CD4-positive, alpha-beta T cell treated with Interleukin-12 subunit alpha and Interleukin-12 subunit beta, for 1 hour (primary cell): ENCODE results near the gene GOLGA6A.
"Not testable (repeated sequence)": the region's sequence is repeated elsewhere in the genome, so short reads cannot be mapped to it uniquely, and the experiment has no call there.

ENCODE experiments used
- DNase-seq: peaks from one replicate; pipeline ENCODE4 v3.0.0-alpha.2; 2020

Gene GOLGA6A, protein sequence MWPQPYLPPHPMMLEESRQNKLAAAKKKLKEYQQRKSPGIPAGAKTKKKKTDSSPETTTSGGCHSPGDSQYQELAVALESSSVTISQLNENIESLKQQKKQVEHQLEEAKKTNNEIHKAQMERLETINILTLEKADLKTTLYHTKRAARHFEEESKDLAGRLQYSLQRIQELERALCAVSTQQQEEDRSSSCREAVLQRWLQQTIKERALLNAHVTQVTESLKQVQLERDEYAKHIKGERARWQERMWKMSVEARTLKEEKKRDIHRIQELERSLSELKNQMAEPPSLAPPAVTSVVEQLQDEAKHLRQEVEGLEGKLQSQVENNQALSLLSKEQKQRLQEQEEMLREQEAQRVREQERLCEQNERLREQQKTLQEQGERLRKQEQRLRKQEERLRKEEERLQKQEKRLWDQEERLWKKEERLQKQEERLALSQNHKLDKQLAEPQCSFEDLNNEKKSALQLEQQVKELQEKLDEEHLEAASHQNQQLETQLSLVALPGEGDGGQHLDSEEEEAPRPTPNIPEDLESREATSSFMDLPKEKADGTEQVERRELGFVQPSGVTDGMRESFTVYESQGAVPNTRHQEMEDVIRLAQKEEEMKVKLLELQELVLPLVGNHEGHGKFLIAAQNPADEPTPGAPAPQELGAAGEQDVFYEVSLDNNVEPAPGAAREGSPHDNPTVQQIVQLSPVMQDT

DNA sequence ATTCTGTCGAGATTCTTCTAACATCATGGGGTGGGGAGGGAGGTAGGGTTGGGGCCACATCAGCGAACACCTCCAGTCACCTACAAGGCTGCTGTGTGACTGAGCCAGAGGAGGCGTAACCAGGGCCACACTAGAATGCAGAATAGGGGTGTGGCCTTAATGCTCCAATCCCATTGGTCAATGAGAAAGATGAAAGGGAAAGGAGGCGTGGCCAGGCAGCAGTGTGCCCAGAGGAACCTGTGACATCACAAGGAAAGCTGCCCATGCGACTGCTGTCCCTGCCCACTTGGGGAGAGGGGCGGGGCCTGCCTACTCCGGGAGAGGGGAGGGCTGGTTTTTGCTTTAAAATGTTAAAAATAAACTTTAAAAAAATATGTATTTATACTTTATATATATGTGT is at the start of gene GOLGA6A:
Gene GOLGA6A (minus strand): TSS at position 101 of the 400 bp plus-strand sequence. CDS start 41 bp downstream, at position 60.
- DNase-seq = not testable (repeated sequence)

DNA sequence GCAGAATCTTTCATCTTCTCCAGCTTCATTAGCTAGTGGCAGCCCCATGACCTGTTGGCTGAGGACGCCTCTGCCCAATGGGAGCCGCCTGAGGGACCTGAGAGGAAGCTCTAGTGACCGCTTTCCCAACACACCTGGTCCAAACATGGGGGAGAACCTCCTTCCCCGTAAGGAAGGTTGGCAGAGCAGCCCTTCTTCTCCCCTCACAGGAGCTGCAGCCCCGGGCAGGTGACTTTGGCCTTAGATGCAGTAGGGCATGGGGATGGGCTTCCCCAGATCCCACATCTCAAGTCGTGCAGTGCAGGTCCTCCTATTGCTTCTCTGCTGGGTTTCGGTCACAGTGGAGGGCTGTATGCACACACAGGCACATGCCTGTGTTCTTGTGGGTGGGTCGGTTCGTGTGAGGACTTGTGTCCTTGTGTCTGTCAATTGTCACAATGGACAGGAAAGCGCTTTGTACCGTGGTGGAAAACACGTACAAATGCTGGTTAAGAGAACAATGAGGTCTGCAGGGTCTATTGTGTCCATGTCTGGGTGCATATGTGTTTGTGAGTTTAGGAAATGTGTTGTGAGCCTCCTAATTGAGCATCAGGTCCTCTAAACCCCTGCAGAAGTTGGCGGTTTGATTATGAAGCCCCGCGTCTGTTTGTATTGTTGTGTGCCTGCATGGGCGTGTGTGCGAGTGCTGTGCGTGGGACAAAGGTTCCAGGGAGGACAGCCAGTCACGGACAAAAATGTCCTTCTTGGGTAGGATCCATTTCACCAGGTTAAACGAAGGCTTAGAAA is 49.5 kb upstream of the GOLGA6A start:
- DNase-seq = no peak

DNA sequence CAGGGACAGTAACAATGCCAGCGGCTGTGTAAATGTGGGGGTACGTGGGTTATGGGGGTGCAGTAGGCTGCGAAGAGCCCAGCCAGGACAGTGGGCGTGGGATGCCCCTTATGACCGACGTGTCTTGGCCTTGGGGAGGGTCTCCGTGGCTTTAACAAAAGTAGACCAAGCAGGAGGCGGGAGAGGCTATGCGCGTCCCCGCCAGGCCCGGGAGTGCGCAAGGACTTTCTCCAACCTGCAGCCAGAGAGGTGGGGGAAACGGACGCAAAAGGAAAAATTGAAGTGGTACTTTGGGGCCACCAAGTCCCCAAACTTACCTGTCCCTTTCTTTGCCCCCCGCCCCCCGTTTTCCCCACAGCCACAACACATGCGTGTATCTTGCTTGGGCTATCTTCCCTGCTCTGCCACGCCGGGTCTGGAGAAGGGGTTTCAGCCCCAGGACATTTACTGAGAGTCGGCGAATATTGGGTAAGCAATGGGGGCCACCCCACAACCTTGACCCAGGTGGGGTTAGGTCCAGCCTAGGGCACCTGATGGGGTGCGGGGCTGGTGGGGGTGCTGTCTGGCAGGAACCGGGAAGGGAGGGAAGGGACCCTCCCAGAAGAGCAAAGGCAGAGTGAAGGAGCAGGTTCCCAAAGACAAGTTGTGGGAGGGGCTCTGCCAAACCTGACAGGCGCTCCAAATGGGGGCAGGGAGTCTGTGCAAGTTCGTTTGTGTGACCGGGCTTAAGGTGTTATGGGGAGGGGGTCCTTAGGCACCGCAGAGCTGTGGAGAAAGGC is 48.7 kb upstream of the GOLGA6A start:
- DNase-seq = no peak

DNA sequence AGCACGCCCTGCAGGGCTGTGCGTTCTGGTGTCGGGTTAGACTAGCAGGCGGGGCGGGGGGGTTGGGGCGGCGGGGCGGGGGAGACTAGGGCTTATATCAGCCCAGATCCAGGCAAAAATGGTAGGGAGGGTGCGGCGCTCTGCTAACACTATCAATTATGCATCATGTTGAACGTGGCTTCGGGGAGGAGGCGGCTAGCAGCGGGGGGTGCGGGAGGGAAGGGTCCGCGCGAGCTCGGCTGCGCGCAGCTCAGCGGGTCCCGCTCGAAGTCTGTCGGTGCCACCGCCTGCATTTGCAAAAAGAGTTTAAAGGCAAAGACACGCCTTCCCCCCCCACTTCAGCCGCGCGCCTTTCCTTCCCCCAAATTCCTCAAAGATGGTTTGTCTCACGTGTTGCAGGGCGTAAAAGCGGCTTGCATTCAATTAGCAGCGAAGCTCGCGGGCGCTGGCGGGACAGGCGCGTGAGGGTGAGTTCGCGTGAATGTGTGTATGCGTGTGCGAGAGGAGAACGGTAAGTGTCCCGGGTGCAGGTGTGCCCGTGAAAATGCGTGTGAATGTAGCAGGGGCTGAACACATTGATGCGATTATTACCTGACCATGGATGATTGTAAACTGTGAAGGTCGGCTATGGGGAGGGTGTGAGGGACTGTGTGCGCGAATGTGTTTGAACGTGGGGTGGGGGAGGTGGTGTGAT is 48.0 kb upstream of the GOLGA6A start, which contains the start of gene ISLR2:
Gene ISLR2 (plus strand): TSS at position 432 of the 694 bp plus-strand sequence. CDS start 2,169 bp downstream, outside the sequence.
- DNase-seq = no peak

DNA sequence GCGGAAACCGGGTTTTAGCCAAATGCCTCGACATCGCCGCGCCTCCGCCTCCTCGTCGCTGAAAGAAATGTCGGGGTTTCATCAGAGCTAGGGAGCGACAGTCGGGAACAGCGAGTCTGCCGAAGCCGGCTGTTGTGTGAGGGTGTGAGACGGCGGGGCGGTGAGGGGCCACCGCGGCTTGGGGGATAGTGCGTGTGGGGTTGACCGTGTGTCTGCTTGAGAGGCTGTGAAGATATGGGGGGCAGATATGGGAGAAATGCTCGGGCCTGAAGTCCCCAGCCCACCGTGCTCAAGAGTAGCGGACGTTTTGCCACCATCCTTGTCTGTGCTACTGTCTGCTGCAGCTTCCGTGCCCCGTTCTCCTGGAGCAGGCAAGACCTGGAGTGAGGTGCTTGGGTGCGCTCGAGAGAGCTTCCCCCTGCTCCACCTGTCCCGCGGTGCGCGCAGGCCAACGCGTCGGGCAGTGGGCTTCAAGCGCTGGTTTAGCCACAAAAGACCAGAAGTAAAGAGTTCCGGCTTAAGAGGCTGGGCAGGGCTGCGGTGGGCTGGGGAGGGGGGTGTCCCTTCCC is 47.3 kb upstream of the GOLGA6A start:
- no peak for DNase-seq

DNA sequence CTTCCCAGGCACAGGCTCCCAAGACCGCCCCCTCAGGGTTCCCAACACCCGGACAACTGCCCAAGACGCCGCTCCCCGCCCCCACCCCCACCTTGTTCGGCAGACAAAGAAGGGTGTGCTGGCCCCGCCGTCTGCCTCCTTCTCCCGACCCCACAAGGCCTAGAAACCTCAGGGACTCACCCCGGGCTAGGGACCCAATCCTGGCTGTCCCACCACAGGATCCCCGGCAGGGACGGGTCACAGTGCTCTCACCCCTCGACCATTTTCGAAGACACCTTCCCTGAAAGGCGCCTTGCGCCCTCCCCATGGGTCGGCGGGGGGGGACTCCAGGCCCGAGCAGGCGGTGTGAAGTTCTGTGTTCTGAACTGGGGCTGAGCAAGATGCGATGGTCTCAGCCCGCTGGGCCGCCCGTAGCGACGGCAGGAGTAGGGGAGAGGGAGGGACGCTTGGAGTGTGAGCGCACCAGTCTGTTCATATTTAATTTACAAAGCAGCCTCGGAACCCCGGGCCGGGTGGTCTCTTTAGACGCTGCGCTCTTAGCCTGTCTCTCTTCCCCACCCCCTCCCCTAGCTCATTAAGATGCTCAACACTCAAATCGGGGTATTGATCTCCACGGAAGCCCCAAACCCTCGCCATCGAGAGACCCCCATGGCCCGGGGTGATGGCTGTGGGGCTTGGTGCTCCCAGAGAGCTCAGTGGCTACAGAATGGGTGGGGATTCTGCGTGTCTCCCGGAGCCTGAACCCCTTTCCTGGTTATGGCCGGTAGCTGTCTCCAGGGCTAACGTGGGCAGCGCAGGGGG is 46.6 kb upstream of the GOLGA6A start:
- DNase-seq = no peak

DNA sequence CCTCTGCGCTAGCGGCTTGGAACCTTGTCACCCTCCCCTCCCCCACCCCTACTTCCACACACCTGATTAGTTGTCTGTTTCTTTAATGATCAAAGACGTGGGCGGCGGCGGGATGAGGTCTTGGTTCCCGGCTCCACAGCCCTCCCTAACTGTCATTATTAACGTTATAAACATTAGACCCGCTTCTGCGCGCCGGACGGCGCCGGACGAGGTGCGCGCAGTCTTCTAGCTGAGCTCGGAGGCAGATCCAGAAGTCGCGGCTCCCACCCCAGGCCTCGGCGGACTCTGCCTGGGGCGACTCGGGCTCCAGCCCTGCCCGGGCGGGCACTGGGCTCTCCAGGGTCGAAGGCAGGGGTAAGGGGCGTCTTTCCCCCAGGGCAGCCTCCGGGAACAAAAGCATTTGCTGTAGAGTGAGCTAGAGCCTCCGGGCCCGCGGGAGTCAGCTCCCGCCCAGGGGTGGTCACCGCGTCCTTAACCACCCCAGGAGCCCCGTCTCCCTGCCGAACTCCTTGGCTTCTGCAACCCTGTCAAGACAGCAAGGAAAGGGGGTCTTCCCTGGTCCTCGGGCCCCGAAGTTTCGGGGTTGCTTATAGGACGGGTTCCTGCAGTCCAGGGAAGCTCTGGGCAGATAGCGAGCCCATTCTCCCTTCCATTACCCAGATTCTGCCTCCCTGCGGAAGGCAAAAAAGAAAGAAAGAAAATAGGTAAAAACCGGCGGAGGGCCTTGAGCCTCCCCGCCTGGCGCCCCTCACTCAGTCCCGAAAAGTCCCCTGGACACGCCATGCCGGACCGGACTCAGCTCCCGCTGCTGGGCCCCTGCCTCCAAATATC is 45.8 kb upstream of the GOLGA6A start:
- DNase-seq = no peak

DNA sequence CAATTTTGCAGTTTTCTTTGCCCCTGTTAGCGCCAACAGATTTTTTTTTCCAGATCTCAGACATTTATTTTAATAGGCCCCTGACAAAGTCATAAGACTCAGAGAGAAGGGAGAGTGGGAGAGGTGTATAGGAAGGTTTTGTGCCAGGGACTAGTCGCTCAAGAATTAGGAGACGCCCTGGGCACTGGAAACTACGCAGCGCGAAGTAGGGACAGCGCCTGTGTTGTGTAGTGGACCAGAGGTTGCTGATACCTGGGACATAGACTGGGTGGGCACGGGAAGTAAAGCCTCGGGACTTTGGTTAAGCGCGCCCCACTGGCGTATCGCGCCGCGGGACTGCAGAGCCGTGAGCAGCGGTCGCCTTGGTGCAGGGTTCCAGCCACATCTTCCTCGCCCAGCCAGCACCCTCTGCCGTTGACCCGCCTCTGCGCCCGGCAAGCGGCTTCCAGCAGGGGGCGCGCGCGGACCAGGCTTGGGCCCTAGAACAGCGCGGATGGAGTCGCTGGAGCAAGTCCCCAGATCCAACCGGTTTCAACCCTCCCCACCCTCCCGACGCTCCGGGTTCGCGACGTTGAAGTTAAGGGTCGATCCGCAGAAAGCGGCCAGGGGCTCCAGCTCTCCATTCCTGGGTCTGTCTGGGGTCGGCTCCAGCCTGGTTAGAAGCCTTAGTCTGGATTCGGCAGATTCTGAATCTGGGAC is 45.1 kb upstream of the GOLGA6A start:
- peak; percentile 79 for DNase-seq

DNA sequence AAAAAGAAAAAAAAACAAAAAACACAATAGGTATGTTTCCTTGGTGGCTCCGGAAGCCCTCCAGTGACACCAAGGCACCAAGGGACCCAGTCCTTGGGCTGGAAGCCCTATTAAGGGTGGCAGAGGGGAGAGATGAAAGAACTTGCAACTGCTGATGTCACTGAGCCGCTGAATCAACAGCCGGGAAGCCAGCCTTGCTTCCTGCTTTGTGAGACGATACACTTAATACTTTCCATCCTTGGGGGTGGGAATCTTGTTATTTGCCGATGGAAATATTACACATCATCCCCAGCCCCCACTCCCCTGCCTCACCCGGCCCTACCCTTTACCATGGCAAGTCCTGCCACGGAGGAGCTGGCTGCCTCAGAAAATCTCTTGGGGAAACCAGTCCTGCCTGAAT is 42.4 kb upstream of the GOLGA6A start:
- DNase-seq = no peak

DNA sequence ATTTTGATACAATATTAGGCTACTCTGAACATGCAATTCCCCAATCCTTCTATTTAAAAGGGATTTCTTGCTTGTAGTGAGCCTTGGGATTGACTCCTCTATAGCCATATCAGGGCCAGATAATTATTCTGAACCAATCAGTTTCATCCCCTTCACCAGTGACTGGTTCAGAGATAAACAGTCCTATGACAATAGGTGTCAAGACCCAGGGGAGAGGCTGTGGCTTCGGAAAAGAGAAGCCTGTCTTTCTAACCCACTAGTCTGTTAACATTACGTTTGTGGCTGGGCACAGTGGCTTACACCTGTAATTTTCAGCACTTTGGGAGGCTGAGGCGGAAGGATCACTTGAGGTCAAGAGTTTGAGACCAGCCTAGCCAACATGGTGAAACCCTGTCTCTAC is 41.8 kb upstream of the GOLGA6A start:
- no peak for DNase-seq

DNA sequence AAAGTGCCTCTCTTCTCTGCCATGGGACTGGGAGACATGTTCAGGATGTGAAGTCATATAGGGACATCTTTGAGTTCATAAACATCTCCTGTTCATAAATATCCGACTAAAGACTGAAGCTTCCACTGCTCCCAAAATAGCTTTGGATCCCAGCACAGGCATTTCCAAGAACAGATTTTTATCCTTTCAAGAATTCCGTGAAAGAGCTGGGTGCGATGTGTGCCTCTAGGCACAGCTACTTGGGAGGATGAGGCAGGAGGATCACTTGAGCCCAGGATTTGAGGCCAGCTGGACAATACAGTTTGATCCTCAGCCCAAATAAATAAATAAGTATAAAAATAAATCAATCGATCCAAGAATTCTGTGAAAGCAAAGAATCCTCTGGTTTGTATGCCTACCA is 41.3 kb upstream of the GOLGA6A start:
- DNase-seq = no peak

DNA sequence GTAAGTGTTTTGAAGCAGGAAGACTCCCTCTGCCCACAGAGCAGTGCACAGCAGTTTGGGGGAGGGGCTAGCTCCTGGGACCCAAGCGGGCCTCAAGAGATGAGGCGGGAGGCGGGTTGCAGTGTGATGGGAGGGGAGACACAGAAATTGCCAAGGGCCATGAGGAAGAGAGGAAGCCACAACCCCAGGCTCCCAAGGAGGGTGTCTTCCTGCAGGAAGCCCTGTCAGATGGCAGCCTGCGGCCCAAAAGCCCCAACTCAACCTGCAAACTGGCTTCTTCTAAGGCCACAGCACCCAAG is 40.7 kb upstream of the GOLGA6A start:
- DNase-seq = no peak

DNA sequence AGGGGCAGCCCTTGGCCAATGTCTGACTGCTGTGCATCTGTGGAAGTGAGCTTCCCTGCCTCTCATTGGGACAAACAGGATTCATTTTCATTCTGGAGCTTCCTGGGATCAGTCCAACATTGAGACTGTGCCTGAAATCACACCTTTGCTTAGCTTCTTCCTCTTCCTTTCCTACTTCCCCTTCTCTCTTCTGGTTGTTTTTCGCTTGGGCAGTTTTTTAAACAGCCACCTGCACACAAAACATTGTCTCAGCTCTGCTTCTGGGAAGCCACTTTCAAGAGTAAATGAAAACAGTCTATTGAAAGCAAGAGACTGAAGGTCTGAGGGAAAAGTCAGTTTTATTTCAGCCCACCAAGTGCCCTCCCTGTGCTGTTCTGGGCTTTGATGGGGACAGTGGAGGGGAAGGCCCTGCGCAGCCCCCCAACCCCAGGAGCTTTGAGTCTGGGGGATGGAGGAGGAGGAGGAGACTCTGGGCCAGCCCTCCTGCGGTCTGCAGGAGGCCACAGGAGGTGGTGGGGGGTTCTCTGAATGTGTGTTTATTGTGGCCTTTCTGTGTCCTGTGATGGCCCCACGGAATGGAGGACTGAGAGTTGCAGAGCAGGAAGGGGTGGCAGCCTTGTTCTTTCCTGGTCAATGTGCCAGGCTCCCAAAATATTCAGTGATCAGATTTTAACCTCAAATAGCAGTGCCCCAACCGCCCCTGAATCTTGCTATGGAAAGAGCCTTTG is 40.2 kb upstream of the GOLGA6A start:
- no peak for DNase-seq

DNA sequence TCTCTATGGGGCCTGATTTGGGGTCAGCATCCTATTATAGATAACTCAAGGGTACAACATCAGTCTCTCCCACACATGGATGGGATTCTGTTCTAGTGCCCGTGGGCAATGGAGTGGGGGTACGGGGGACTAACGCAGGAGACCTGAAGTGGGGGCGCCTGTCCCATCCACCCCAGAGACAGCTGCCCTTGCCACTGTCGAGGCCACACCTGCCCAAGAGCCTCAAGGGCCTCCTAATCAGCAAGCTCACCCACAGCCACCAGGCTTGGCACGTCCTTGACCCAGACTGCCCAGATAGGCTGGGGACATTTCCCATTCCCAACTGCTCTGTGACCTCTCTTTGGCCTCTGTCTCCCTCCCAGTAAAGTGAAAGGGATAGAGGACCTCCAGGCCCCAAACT is 39.5 kb upstream of the GOLGA6A start:
- no peak for DNase-seq

DNA sequence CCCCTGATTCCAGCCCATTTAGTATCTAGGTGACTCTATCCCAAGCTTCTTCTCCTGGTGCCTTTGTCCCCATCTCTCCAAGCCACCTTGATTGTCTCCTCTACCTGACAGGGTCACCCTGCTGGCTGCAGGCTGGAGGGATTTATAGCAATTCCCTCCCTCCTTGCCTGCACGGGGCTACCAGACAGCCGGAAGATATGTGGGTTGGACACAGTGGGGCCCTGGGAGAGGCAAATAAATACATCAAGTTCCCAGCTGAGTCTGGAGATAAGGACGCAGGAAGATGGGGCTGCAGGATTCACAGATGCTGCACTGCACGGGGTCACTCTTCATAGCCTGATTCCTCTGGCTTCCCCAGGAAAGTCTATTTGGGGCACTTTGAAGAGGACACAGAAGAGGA is 38.7 kb upstream of the GOLGA6A start:
- DNase-seq = no peak

DNA sequence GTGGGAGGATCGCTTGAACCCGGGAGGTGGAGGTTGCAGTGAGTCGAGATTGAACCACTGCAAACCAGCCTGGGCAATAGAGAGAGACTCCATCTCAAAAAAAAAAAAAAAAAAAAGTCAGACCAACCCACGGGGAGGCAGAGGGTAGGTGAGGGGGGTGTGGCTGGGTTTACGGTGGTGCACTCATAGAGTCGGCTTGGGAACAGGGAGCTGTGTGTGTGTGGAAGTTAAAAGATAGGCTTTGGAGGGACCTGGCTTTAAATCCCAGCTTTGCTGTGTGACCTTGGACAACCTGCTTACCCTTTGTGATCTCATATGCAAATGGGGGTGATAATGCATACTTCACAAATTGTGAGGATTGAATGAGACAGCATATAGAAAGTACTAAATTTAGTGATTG is 38.1 kb upstream of the GOLGA6A start:
- DNase-seq = no peak

DNA sequence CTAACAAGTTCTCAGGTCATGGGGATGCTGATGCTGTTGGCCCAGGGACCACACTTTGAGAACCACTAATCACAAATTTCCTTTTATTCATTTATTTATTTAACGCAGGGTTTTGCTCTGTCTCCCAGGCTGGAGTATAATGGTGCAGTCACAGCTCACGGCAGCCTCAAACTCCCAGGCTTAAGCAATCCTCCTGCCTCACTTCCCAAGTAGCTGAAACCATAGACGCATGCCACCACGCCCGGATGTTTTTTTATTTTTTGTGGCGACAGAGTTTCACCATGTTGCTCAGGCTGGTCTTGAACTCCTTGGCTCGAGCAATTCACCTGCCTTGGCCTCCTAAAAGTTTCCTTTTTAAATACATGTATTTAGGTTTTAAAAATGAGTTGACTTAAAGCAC is 27.4 kb upstream of the GOLGA6A start:
- no peak for DNase-seq

DNA sequence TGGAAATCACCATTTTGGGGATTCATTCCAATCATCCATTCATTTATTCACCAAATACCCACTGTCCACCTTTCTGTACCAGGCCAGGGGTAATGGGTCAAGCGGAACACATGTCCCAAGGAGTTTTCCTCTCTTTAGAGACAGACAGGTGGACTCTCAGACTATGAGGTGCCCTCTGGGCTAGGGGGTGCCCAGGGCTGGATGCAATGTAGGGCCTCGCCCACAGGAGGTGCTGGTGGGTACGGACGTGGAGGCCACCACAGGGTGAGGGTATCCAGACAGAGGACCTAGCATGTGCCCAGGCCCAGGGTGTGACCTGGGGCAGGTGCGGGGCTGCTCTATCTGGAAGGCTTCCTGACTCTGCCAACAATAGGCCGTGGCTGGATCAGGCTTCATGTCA is 26.3 kb upstream of the GOLGA6A start:
- DNase-seq = not testable (repeated sequence)

DNA sequence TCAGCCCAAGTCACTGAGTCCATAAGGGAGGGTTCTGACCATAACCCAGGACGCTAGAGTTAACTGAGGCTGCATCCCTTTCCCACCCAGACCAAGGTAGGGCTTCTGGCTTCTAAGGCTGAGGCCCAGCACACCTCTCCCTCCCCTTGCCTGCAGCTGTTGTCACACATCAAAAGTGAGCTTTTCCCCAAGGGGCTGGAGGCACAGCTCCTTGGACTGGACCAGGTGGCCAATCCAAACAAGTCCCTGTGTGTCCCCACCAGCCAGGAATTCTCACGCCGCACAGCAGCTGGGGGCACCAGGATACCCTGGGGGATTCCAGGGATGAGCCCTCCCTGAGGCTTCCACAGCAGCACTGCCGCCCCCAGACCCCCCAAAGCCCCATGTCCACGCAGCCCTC is 25.8 kb upstream of the GOLGA6A start:
- no peak for DNase-seq
